Prostate gland (tissue), 2 donors: Measurements from ENCODE around the gene CYP19A1. TPM values are rescaled to one million over a fixed set of nuclear protein-coding genes. Genes with fewer than 3 reads are reported as not detected.

ENCODE experiments used
- DNase-seq: peaks from one replicate; pipeline ENCODE4 v3.0.0-alpha.2; 2019; ENCODE audit warnings: low spot score
- H3K27ac ChIP-seq, 2 donors: fragments of 200-600 bp; sonication (generic); 2 replicates each; pipeline ENCODE4 v1.5.1; 2017 to 2019
- H3K27me3 ChIP-seq: fragments of 200-600 bp; sonication (generic); replicated peaks from 2 replicates; pipeline ENCODE4 v1.5.1; 2019; ENCODE audit not compliant: insufficient read depth
- H3K36me3 ChIP-seq, 2 donors: fragments of 200-600 bp; sonication (generic); 1 replicate in 1 of 2; 2 replicates in 1 of 2; pipeline versions ENCODE4 v1.5.1 to v1.8.1; 2017 to 2019
- H3K4me1 ChIP-seq: fragments of 200-600 bp; sonication (generic); replicated peaks from 2 replicates; pipeline ENCODE4 v1.5.1; 2019
- H3K4me3 ChIP-seq, 2 donors: fragments of 200-600 bp; sonication (generic); 2 replicates each; pipeline ENCODE4 v1.5.1; 2017 to 2019
- H3K9me3 ChIP-seq: fragments of 200-600 bp; sonication (generic); 2 replicates; pipeline ENCODE4 v1.5.1; 2017
- CTCF ChIP-seq, 4 experiments: fragments of 200-600 bp in 2 of 4; fragments of 450-650 bp in 2 of 4; sonication (generic) in 2 of 4; IDR thresholded peaks; 1 replicate in 3 of 4; 2 replicates in 1 of 4; pipeline ENCODE4 v1.5.1; 2016 to 2019; ENCODE audit warnings: antibody characterized with exemption in 4 of 4, mild to moderate bottlenecking in 2 of 4, moderate library complexity in 2 of 4
- POLR2A ChIP-seq: fragments of 450-650 bp; IDR thresholded peaks from one replicate; pipeline ENCODE4 v1.6.1; 2016; ENCODE audit warnings: antibody characterized with exemption, mild to moderate bottlenecking
- POLR2AphosphoS5 ChIP-seq: sonication (generic); formaldehyde crosslinking; IDR thresholded peaks from one replicate; pipeline ENCODE4 v1.6.1; 2017; ENCODE audit warnings: antibody characterized with exemption
- WGBS: methylation state at CpG from one replicate; pipeline ENCODE4 v1.1.5; 2018; 5-methylcytosine and 5-hydroxymethylcytosine counted together
- intact Hi-C: fragments of 100-400 bp; cut with DNase I; formaldehyde crosslinking; loops from one replicate; pipeline ENCODE4 v1.14.2; 2022
- total RNA-seq, 2 donors: library from RNA; depleted of rRNA; stranded (reverse); fragments of >200 nt; gene quantifications; one replicate each; pipeline ENCODE4 v1.1.0, GENCODE V29; 2016

CYP19A1 gene
- total RNA-seq, 2 donors from 2014 or later = 4.4 TPM; not detected in 1

- WGBS = 71% methylated on average over 2 of the region's 2 CpGs
- H3K36me3 ChIP-seq = no peaks in the 10 kb centered on the region
- TF ChIP-seq POLR2AphosphoS5 (no peak), CTCF (IDR thresholded peaks at IDR 0.05) (no peak), POLR2A (no peak)
- H3K4me1 ChIP-seq = no peaks in the 10 kb centered on the region
- intact Hi-C loops = no loop called here
- H3K9me3 ChIP-seq = no peaks in the 10 kb centered on the region
- no peak overlapping the region for H3K4me3 ChIP-seq
- no peak overlapping the region for H3K27ac ChIP-seq
- no peaks in the 10 kb centered on the region for H3K27me3 ChIP-seq
- DNase-seq = no peak
These were observed 134.6 kb downstream of the CYP19A1 start for GRCh38 chr15:51203797-51204196.

- Histone ChIP-seq H3K36me3 (no peaks in the 10 kb centered on the region), H3K27me3 (no peaks in the 10 kb centered on the region), H3K4me3 (no peak overlapping the region), H3K27ac (no peak overlapping the region), H3K4me1 (no peaks in the 10 kb centered on the region), H3K9me3 (no peaks in the 10 kb centered on the region)
- DNase-seq = no peak
- WGBS = 82% methylated on average over 3 of the region's 3 CpGs
- intact Hi-C loops = no loop called here
- TF ChIP-seq POLR2A (no peak), CTCF (IDR thresholded peaks at IDR 0.05) (no peak), POLR2AphosphoS5 (no peak)
These were observed 135.6 kb downstream of the CYP19A1 start for GRCh38 chr15:51202783-51203182.

GRCh38 chr15:51201581-51201980 lies 136.8 kb downstream of the CYP19A1 start:
- no peak for DNase-seq
- intact Hi-C loops = no loop called here
- Histone ChIP-seq H3K36me3 (no peaks in the 10 kb centered on the region), H3K4me1 (no peaks in the 10 kb centered on the region), H3K27me3 (no peaks in the 10 kb centered on the region), H3K27ac (no peak overlapping the region), H3K9me3 (no peaks in the 10 kb centered on the region), H3K4me3 (no peak overlapping the region)
- WGBS = 94% methylated on average over 5 of the region's 5 CpGs
- TF ChIP-seq CTCF (IDR thresholded peaks at IDR 0.05) = no peak
- TF ChIP-seq POLR2A = no peak
- no peak for TF ChIP-seq POLR2AphosphoS5

GRCh38 chr15:51200792-51201191 lies 137.6 kb downstream of the CYP19A1 start:
- TF ChIP-seq CTCF (IDR thresholded peaks at IDR 0.05) = no peak
- no peak for TF ChIP-seq POLR2A
- TF ChIP-seq POLR2AphosphoS5 = no peak
- Histone ChIP-seq H3K4me3 (no peak overlapping the region), H3K36me3 (no peaks in the 10 kb centered on the region), H3K4me1 (no peaks in the 10 kb centered on the region), H3K27ac (no peak overlapping the region), H3K27me3 (no peaks in the 10 kb centered on the region), H3K9me3 (no peaks in the 10 kb centered on the region)
- no peak for DNase-seq
- intact Hi-C loops = no loop called here
- WGBS = 43% methylated on average over 3 of the region's 3 CpGs

- no peak overlapping the region for H3K27ac ChIP-seq
- H3K36me3 ChIP-seq = no peaks in the 10 kb centered on the region
- DNase-seq = no peak
- H3K9me3 ChIP-seq = no peaks in the 10 kb centered on the region
- no peaks in the 10 kb centered on the region for H3K4me1 ChIP-seq
- no peak for TF ChIP-seq POLR2A
- no peak for TF ChIP-seq POLR2AphosphoS5
- no peak for TF ChIP-seq CTCF (IDR thresholded peaks at IDR 0.05)
- H3K27me3 ChIP-seq = no peaks in the 10 kb centered on the region
- H3K4me3 ChIP-seq = no peak overlapping the region
- intact Hi-C loops = no loop called here
- 94% methylated on average over 6 of the region's 6 CpGs for WGBS
These were observed 138.9 kb downstream of the CYP19A1 start for GRCh38 chr15:51199541-51199940.
